OCI-LY3 (cell line): Measurements from ENCODE around the gene MACROD1.

Experiments
- H2AFZ ChIP-seq: fragments of 200-600, 300-600 bp; shearing (Covaris generic); 2 replicates; pipeline ENCODE4 v1.6.0; 2014; ENCODE audit warnings: antibody characterized with exemption, low read depth, low read length
- H3K27ac ChIP-seq: fragments of 200-600, 300-600 bp; sonication (generic); 2 replicates; pipeline ENCODE4 v1.5.1; 2014; ENCODE audit warnings: mild to moderate bottlenecking, low read length, moderate library complexity, mixed read lengths
- H3K27me3 ChIP-seq: fragments of 200-600, 300-600 bp; sonication (generic); 2 replicates; pipeline ENCODE4 v1.6.1; 2014; ENCODE audit warnings: low read depth, low read length, mixed read lengths
- H3K36me3 ChIP-seq: fragments of 200-600, 300-600 bp; sonication (generic); replicated peaks from 2 replicates; pipeline ENCODE3; 2014; ENCODE audit warnings: low read depth, low read length, mixed read lengths
- H3K4me1 ChIP-seq: fragments of 300-600, 200-600 bp; sonication (generic); 2 replicates; pipeline ENCODE4 v1.6.1; 2014; ENCODE audit warnings: low read length, mixed read lengths
- H3K4me2 ChIP-seq: fragments of 200-600, 300-600 bp; sonication (generic); 2 replicates; pipeline ENCODE4 v1.6.1; 2014; ENCODE audit warnings: low read length, mixed read lengths
- H3K4me3 ChIP-seq: fragments of 300-600, 200-600 bp; sonication (generic); 2 replicates; pipeline ENCODE4 v1.5.1; 2014; ENCODE audit warnings: antibody characterized with exemption, mild to moderate bottlenecking, low read length, moderate library complexity
- H3K79me2 ChIP-seq: fragments of 300-600, 200-600 bp; shearing (Covaris generic); 2 replicates; pipeline ENCODE4 v1.6.1; 2014; ENCODE audit warnings: mild to moderate bottlenecking, low read length, mixed read lengths
- H3K9ac ChIP-seq: fragments of 300-600, 200-600 bp; shearing (Covaris generic); 2 replicates; pipeline ENCODE4 v1.6.0; 2014; ENCODE audit warnings: mild to moderate bottlenecking, low read length, moderate library complexity
- H3K9me3 ChIP-seq: fragments of 200-600, 300-600 bp; shearing (Covaris generic); 2 replicates; pipeline ENCODE4 v1.6.1; 2014; ENCODE audit warnings: low read length, mixed read lengths; ENCODE audit not compliant: insufficient read depth
- H4K20me1 ChIP-seq: fragments of 200-600, 300-600 bp; sonication (generic); 2 replicates; pipeline ENCODE4 v1.6.1; 2016; ENCODE audit warnings: low read length, mixed read lengths; ENCODE audit not compliant: insufficient read depth
- CTCF ChIP-seq: fragments of 200-600, 300-600 bp; sonication (generic); IDR thresholded peaks from 2 replicates; pipeline ENCODE4 v1.5.1; 2014; ENCODE audit warnings: antibody characterized with exemption, low read length, low read depth
- EZH2phosphoT487 ChIP-seq: fragments of 200-600 bp; shearing (Covaris generic); IDR thresholded peaks from 2 replicates; pipeline ENCODE4 v1.6.1; 2018; ENCODE audit warnings: antibody characterized with exemption, mixed run types, low read depth

The MACROD1 gene

GRCh38 chr11:64077607-64078006 lies 88.3 kb downstream of the MACROD1 start:
- Histone ChIP-seq H3K4me2 (no peak overlapping the region), H3K4me3 (no peak overlapping the region), H3K36me3 (no peaks in the 10 kb centered on the region), H4K20me1 (no peaks in the 10 kb centered on the region; the same call in 1 of the 2 replicates), H3K9me3 (no peaks in the 10 kb centered on the region), H3K4me1 (no peaks in the 10 kb centered on the region), H3K27me3 (peaks cover 7% of the 10 kb centered on the region), H3K79me2 (no peaks in the 10 kb centered on the region), H2AFZ (no peak overlapping the region), H3K27ac (no peak overlapping the region), H3K9ac (no peak overlapping the region)
- no peak for TF ChIP-seq EZH2phosphoT487
- TF ChIP-seq CTCF, result no peak

- no peaks in the 10 kb centered on the region; the same call in 1 of the 2 replicates for H4K20me1 ChIP-seq
- H3K36me3 ChIP-seq, result no peaks in the 10 kb centered on the region
- H3K27me3 ChIP-seq, result peaks cover 7% of the 10 kb centered on the region
- TF ChIP-seq CTCF, result no peak
- TF ChIP-seq EZH2phosphoT487, result no peak
- no peak overlapping the region for H3K27ac ChIP-seq
- H3K4me2 ChIP-seq, result no peak overlapping the region
- H3K79me2 ChIP-seq, result no peaks in the 10 kb centered on the region
- no peak overlapping the region for H3K4me3 ChIP-seq
- no peak overlapping the region for H2AFZ ChIP-seq
- no peaks in the 10 kb centered on the region for H3K9me3 ChIP-seq
- H3K4me1 ChIP-seq, result no peaks in the 10 kb centered on the region
- H3K9ac ChIP-seq, result no peak overlapping the region
These were observed 89.2 kb downstream of the MACROD1 start for GRCh38 chr11:64076758-64077157.

- Histone ChIP-seq H3K9me3 (no peaks in the 10 kb centered on the region), H4K20me1 (no peaks in the 10 kb centered on the region; the same call in 1 of the 2 replicates), H2AFZ (no peak overlapping the region), H3K9ac (no peak overlapping the region), H3K4me2 (no peak overlapping the region), H3K27me3 (no peaks in the 10 kb centered on the region), H3K27ac (no peak overlapping the region), H3K4me1 (no peaks in the 10 kb centered on the region), H3K36me3 (no peaks in the 10 kb centered on the region), H3K79me2 (no peaks in the 10 kb centered on the region), H3K4me3 (no peak overlapping the region)
- TF ChIP-seq EZH2phosphoT487 (no peak), CTCF (no peak)
These were observed 91.7 kb downstream of the MACROD1 start for GRCh38 chr11:64074239-64074638.

GRCh38 chr11:64073542-64073941 lies 92.4 kb downstream of the MACROD1 start:
- H3K27me3 ChIP-seq, result no peaks in the 10 kb centered on the region
- H3K36me3 ChIP-seq, result no peaks in the 10 kb centered on the region
- H3K4me1 ChIP-seq, result no peaks in the 10 kb centered on the region
- H3K4me3 ChIP-seq, result no peak overlapping the region
- H3K27ac ChIP-seq, result no peak overlapping the region
- TF ChIP-seq CTCF (no peak), EZH2phosphoT487 (no peak)
- no peak overlapping the region for H3K4me2 ChIP-seq
- H3K79me2 ChIP-seq, result no peaks in the 10 kb centered on the region
- H3K9ac ChIP-seq, result no peak overlapping the region
- no peak overlapping the region for H2AFZ ChIP-seq
- no peaks in the 10 kb centered on the region; the same call in 1 of the 2 replicates for H4K20me1 ChIP-seq
- H3K9me3 ChIP-seq, result no peaks in the 10 kb centered on the region
